H1 (cell line): ENCODE results near the gene VSTM4. TPM values are rescaled to one million over a fixed set of nuclear protein-coding genes. Genes with fewer than 3 reads are reported as not detected.

Source experiments
- CTCF ChIA-PET: fragments of 300-600 bp; sonication (Branson Sonifier 250); formaldehyde crosslinking; loops from one replicate; lab custom pipeline; 2021; ENCODE audit not compliant: partially characterized antibody; lab: Charles Lee
- POLR2A ChIA-PET: fragments of 300-600 bp; sonication (Branson Sonifier 250); formaldehyde crosslinking; loops from one replicate; lab custom pipeline; 2021; ENCODE audit warnings: inconsistent platforms; ENCODE audit not compliant: partially characterized antibody; lab: Charles Lee
- DNase-seq, 2 experiments: peaks; one replicate each; pipeline versions ENCODE4 v3.0.0 to v3.0.0-alpha.2; 2010 to 2022; ENCODE audit warnings: low spot score in 2 of 2, low read depth in 1 of 2, mixed read lengths in 1 of 2
- FAIRE-seq: peaks from 2 replicates; lab custom pipeline; 2011; peaks lifted over from hg19 to GRCh38; lab: Jason Lieb, UNC
- H2AFZ ChIP-seq: 2 replicates; pipeline ENCODE4 v1.8.1; 2012; ENCODE audit warnings: low read length, inconsistent platforms
- H2AK5ac ChIP-seq: 2 replicates; pipeline ENCODE4 v1.6.1; 2013; ENCODE audit warnings: low read depth, low read length
- H2BK120ac ChIP-seq: replicated peaks from 2 replicates; pipeline ENCODE3; 2013; ENCODE audit warnings: low read depth, low read length, inconsistent platforms
- H2BK12ac ChIP-seq: 2 replicates; pipeline ENCODE4 v1.6.1; 2013; ENCODE audit warnings: low read depth, low read length
- H2BK15ac ChIP-seq: 2 replicates; pipeline ENCODE4 v1.6.1; 2013; ENCODE audit warnings: low read length
- H2BK20ac ChIP-seq: 2 replicates; pipeline ENCODE4 v1.6.1; 2013; ENCODE audit warnings: low read length
- H2BK5ac ChIP-seq: 2 replicates; pipeline ENCODE4 v1.6.1; 2013; ENCODE audit warnings: low read depth, low read length
- H3K14ac ChIP-seq: 2 replicates; pipeline ENCODE4 v1.6.1; 2013; ENCODE audit warnings: inconsistent platforms; ENCODE audit not compliant: insufficient read length
- H3K18ac ChIP-seq: 2 replicates; pipeline ENCODE4 v1.6.1; 2013; ENCODE audit warnings: low read length; ENCODE audit errors: extremely low read depth
- H3K23ac ChIP-seq: 2 replicates; pipeline ENCODE4 v1.6.1; 2013; ENCODE audit warnings: inconsistent platforms; ENCODE audit not compliant: insufficient read length
- H3K23me2 ChIP-seq: 2 replicates; pipeline ENCODE4 v1.6.1; 2013; ENCODE audit warnings: low read depth, low read length
- H3K27ac ChIP-seq: 2 replicates; pipeline ENCODE4 v1.6.1; 2011; ENCODE audit warnings: low read depth, low read length, inconsistent platforms
- H3K27me3 ChIP-seq, 4 experiments: replicated peaks in 1 of 4; 1 replicate in 1 of 4; 2 replicates in 3 of 4; pipeline versions ENCODE4 v1.6.1 to v1.8.1; 2011 to 2013; ENCODE audit warnings: low read length in 3 of 4, mild to moderate bottlenecking in 3 of 4, inconsistent platforms in 2 of 4, mixed read lengths in 2 of 4, moderate library complexity in 1 of 4; ENCODE audit not compliant: control insufficient read depth in 3 of 4, insufficient read depth in 3 of 4; ENCODE audit errors: extremely low read depth in 1 of 4
- H3K36me3 ChIP-seq, 4 experiments: 2 replicates each; pipeline versions ENCODE4 v1.6.1 to v1.8.1; 2011 to 2013; ENCODE audit warnings: mild to moderate bottlenecking in 4 of 4, low read length in 3 of 4, moderate library complexity in 2 of 4, control low read depth in 1 of 4, inconsistent platforms in 1 of 4; ENCODE audit not compliant: insufficient read depth in 4 of 4, control insufficient read depth in 2 of 4
- H3K4ac ChIP-seq: replicated peaks from 2 replicates; pipeline ENCODE3; 2013; ENCODE audit warnings: low read length, low read depth, mixed read lengths, inconsistent platforms; ENCODE audit not compliant: insufficient read length
- H3K4me1 ChIP-seq, 4 experiments: replicated peaks in 1 of 4; 1 replicate in 1 of 4; 2 replicates in 3 of 4; pipeline versions ENCODE4 v1.6.1 to v1.8.1; 2011 to 2013; ENCODE audit warnings: low read length in 3 of 4, inconsistent platforms in 2 of 4, mixed read lengths in 1 of 4; ENCODE audit not compliant: insufficient read depth in 4 of 4, control insufficient read depth in 3 of 4
- H3K4me2 ChIP-seq, 2 experiments: 2 replicates each; pipeline versions ENCODE4 v1.6.1 to v1.8.1; 2011 to 2013; ENCODE audit warnings: low read depth in 2 of 2, low read length in 2 of 2, control low read depth in 1 of 2, inconsistent platforms in 1 of 2, mild to moderate bottlenecking in 1 of 2; ENCODE audit not compliant: insufficient read depth in 1 of 2
- H3K4me3 ChIP-seq, 4 experiments: fragments of 200-600, 300-600 bp in 1 of 4; sonication (generic), shearing (Covaris generic), sonication (Bioruptor Twin) in 1 of 4; 2 replicates each; pipeline versions ENCODE4 v1.5.1 to v1.8.1; 2011 to 2016; ENCODE audit warnings: low read length in 4 of 4, low read depth in 3 of 4, control low read depth in 2 of 4, inconsistent platforms in 2 of 4, mild to moderate bottlenecking in 2 of 4, mixed read lengths in 1 of 4, moderate library complexity in 1 of 4; ENCODE audit not compliant: insufficient read depth in 2 of 4; ENCODE audit errors: extremely low read depth in 1 of 4
- H3K56ac ChIP-seq: replicated peaks from 2 replicates; pipeline ENCODE3; 2013; ENCODE audit warnings: low read depth, mild to moderate bottlenecking, mixed read lengths, low read length, inconsistent platforms; ENCODE audit not compliant: insufficient read length
- H3K79me1 ChIP-seq: 2 replicates; pipeline ENCODE4 v1.6.1; 2013; ENCODE audit warnings: low read depth, low read length, control low read depth
- H3K79me2 ChIP-seq, 2 experiments: 2 replicates each; pipeline versions ENCODE4 v1.6.1 to v1.8.1; 2012 to 2013; ENCODE audit warnings: low read length in 2 of 2, mild to moderate bottlenecking in 2 of 2, inconsistent platforms in 1 of 2; ENCODE audit not compliant: insufficient read depth in 2 of 2, control insufficient read depth in 1 of 2
- H3K9ac ChIP-seq, 4 experiments: replicated peaks in 1 of 4; 1 replicate in 1 of 4; 2 replicates in 3 of 4; pipeline versions ENCODE4 v1.6.1 to v1.8.1; 2011 to 2013; ENCODE audit warnings: low read depth in 3 of 4, low read length in 3 of 4, control low read depth in 2 of 4, mild to moderate bottlenecking in 2 of 4, moderate library complexity in 2 of 4, inconsistent platforms in 1 of 4; ENCODE audit errors: extremely low read depth in 1 of 4
- H3K9me3 ChIP-seq, 2 experiments: 2 replicates each; pipeline versions ENCODE4 v1.6.1 to v1.8.1; 2012 to 2013; ENCODE audit warnings: mild to moderate bottlenecking in 2 of 2, moderate library complexity in 2 of 2, control low read depth in 1 of 2, inconsistent platforms in 1 of 2, low read depth in 1 of 2, low read length in 1 of 2, mixed read lengths in 1 of 2; ENCODE audit not compliant: insufficient read depth in 2 of 2
- H4K20me1 ChIP-seq, 2 experiments: replicated peaks in 1 of 2; 2 replicates each; pipeline versions ENCODE3 to v1.8.1; 2011 to 2013; ENCODE audit warnings: inconsistent platforms in 2 of 2, low read length in 2 of 2, mild to moderate bottlenecking in 1 of 2; ENCODE audit not compliant: insufficient read depth in 2 of 2, control insufficient read depth in 1 of 2
- H4K5ac ChIP-seq: 2 replicates; pipeline ENCODE4 v1.6.1; 2013; ENCODE audit warnings: low read length, low read depth, mixed read lengths, inconsistent platforms; ENCODE audit not compliant: insufficient read length
- H4K8ac ChIP-seq: 2 replicates; pipeline ENCODE4 v1.8.0; 2013; ENCODE audit warnings: mild to moderate bottlenecking, moderate library complexity, low read length, inconsistent platforms; ENCODE audit not compliant: insufficient read depth; ENCODE audit errors: extremely low read depth
- H4K91ac ChIP-seq: replicated peaks from 2 replicates; pipeline ENCODE3; 2013; ENCODE audit warnings: low read length, mixed read lengths, inconsistent platforms; ENCODE audit not compliant: insufficient read length
- BACH1 ChIP-seq: IDR thresholded peaks from 2 replicates; pipeline ENCODE4 v1.6.1; 2012; ENCODE audit warnings: low read length, improper control_type of control experiment
- CEBPB ChIP-seq: IDR thresholded peaks from 2 replicates; pipeline ENCODE4 v1.6.1; 2012; ENCODE audit warnings: low read depth, low read length
- EZH2 ChIP-seq: fragments of 200-600 bp; sonication (generic); IDR thresholded peaks from 2 replicates; pipeline ENCODE4 v1.7.1; 2012; ENCODE audit warnings: low read depth, mild to moderate bottlenecking, moderate library complexity, low read length, inconsistent platforms; ENCODE audit not compliant: severe bottlenecking
- RBBP5 ChIP-seq: IDR thresholded peaks from 2 replicates; pipeline ENCODE4 v1.7.1; 2012; ENCODE audit warnings: low read depth, mild to moderate bottlenecking, inconsistent platforms, low read length, moderate library complexity, borderline replicate concordance
- SRF ChIP-seq: IDR thresholded peaks from 2 replicates; pipeline ENCODE4 v1.6.1; 2011; ENCODE audit warnings: mild to moderate bottlenecking, low read depth, low read length, moderate library complexity
- TEAD4 ChIP-seq: IDR thresholded peaks from 2 replicates; pipeline ENCODE4 v1.6.1; 2012; ENCODE audit warnings: low read depth, low read length, inconsistent platforms, mixed read lengths
- USF2 ChIP-seq: IDR thresholded peaks from 2 replicates; pipeline ENCODE4 v1.6.1; 2011; ENCODE audit warnings: low read length, improper control_type of control experiment
- WGBS, 2 experiments: shearing (Covaris generic) in 1 of 2; methylation state at CpG; one replicate each; pipeline versions ENCODE4 v1.1.6 to v1.1.7; 2013 to 2015; ENCODE audit warnings: low lambda C conversion rate in 2 of 2, mixed read lengths in 2 of 2, inconsistent platforms in 1 of 2, low coverage in 1 of 2, missing lambda C conversion rate in 1 of 2; ENCODE audit not compliant: insufficient replicate concordance in 2 of 2, insufficient coverage in 1 of 2, insufficient read length in 1 of 2; ENCODE audit errors: extremely low coverage in 1 of 2, missing lambda C conversion rate in 1 of 2; 5-methylcytosine and 5-hydroxymethylcytosine counted together
- polyA plus RNA-seq, 7 experiments: library from polyadenylated mRNA; depleted of rRNA in 3 of 7; stranded (reverse) in 5 of 7; unstranded in 2 of 7; fragments of >200 nt in 5 of 7; fragments of 200-250 nt in 2 of 7; gene quantifications; 1 replicate in 5 of 7; 2 replicates in 1 of 7; 4 replicates in 1 of 7; pipeline versions ENCODE4 v1.2.1 to v1.2.3, GENCODE V29; 2011 to 2013; ENCODE audit warnings: missing spikeins in 2 of 7, mixed read lengths in 2 of 7
- total RNA-seq: library from RNA; stranded (reverse); fragmentation: NEBNext Ultra II Directional; extraction: Animal tissue kit (Norgen Biotek cat#: 25700); gene quantifications from 2 replicates; pipeline ENCODE4 v1.2.1, GENCODE V29; 2021
- TF ChIP-seq, protein P1 (sequence below): IDR thresholded peaks from 2 replicates; pipeline ENCODE4 v1.6.1; 2012; ENCODE audit warnings: inconsistent platforms

VSTM4 gene
- total and polyA plus RNA-seq, 2 of the 8 experiments (the other 6 are each of a cell fraction or from before 2014, with no cell fraction given) = 0.48 to 0.73 TPM

GRCh38 chr10:49037187-49037586 lies 78.1 kb downstream of the VSTM4 start:
- TF ChIP-seq BACH1 (no peak), CEBPB (no peak), USF2 (no peak), TEAD4 (no peak), SRF (no peak), RBBP5 (no peak), EZH2 (no peak)
- TF ChIP-seq, protein P1, sequence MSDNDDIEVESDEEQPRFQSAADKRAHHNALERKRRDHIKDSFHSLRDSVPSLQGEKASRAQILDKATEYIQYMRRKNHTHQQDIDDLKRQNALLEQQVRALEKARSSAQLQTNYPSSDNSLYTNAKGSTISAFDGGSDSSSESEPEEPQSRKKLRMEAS = no peak
- Histone ChIP-seq H3K4me3 (no peak overlapping the region), H2BK12ac (no peak overlapping the region), H3K4ac (no peak overlapping the region), H4K8ac (no peak overlapping the region), H2BK5ac (no peak overlapping the region), H3K23me2 (peaks cover 5% of the 10 kb centered on the region; the same call in 1 of the 2 replicates), H3K56ac (no peak overlapping the region), H4K91ac (no peak overlapping the region), H3K36me3 (no peaks in the 10 kb centered on the region), H3K14ac (no peak overlapping the region), H3K79me2 (no peaks in the 10 kb centered on the region), H2AK5ac (no peak overlapping the region), H4K20me1 (peaks cover 0 to 4% of the 10 kb centered on the region in 2 experiments), H2BK20ac (no peak overlapping the region), H3K79me1 (no peaks in the 10 kb centered on the region), H2BK120ac (no peak overlapping the region), H2AFZ (no peak overlapping the region), H3K23ac (no peak overlapping the region), H3K27me3 (no peaks in the 10 kb centered on the region), H3K4me1 (no peaks in the 10 kb centered on the region), H3K27ac (no peak overlapping the region), H3K4me2 (no peak overlapping the region), H2BK15ac (no peak overlapping the region), H3K9ac (no peak overlapping the region), H4K5ac (no peak overlapping the region), H3K9me3 (no peaks in the 10 kb centered on the region), H3K18ac (no peak overlapping the region)
- ChIA-PET POLR2A (no interaction called here), CTCF (no interaction called here)
- no peak for FAIRE-seq
- WGBS, 2 experiments = 87% methylated on average over 7 of the region's 7 CpGs; no CpG with 5 or more reads in 1 of the 2 experiments
- DNase-seq = no peak
